Suprapubic skin (tissue), 3 donors: ENCODE results near the gene TMCC2.

Source experiments
- EP300 ChIP-seq: sonication (generic); formaldehyde crosslinking; IDR thresholded peaks from one replicate; pipeline ENCODE4 v1.6.1; 2017; ENCODE audit warnings: antibody characterized with exemption
- POLR2A ChIP-seq, 2 donors: fragments of 450-650 bp; IDR thresholded peaks; one replicate each; pipeline ENCODE4 v1.6.1; 2017; ENCODE audit warnings: antibody characterized with exemption in 2 of 2, mild to moderate bottlenecking in 2 of 2, moderate library complexity in 2 of 2
- TF ChIP-seq, protein P1 (sequence below), 2 donors: fragments of 200-600 bp in 1 of 2; fragments of 450-650 bp in 1 of 2; sonication (generic) in 1 of 2; IDR thresholded peaks; one replicate each; pipeline ENCODE4 v1.5.1; 2016 to 2019; ENCODE audit warnings: antibody characterized with exemption in 2 of 2, mild to moderate bottlenecking in 1 of 2, moderate library complexity in 1 of 2

DNA sequence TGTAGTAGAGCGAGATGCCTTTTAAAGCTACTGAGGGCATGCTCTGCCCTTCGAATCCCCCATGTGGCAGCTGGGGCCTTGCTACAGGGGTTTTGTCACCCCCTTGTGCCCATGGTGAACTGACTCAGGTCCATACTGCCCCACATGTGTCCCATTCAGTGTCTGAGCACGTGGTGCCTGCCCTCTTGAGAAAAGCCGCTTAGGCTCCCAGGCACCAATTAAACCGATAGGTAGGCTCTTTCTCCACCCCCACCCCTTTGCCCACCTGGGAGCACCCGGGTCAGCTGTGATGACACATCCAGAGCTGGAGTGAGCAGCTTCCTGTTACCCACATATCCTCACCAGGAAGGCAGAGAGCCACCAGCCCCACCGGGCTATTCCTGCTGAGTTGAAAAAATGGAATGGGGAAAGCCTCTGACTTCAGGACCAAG is 30.5 kb downstream of the TMCC2 start:
- no peak for TF ChIP-seq EP300
- TF ChIP-seq, protein P1, sequence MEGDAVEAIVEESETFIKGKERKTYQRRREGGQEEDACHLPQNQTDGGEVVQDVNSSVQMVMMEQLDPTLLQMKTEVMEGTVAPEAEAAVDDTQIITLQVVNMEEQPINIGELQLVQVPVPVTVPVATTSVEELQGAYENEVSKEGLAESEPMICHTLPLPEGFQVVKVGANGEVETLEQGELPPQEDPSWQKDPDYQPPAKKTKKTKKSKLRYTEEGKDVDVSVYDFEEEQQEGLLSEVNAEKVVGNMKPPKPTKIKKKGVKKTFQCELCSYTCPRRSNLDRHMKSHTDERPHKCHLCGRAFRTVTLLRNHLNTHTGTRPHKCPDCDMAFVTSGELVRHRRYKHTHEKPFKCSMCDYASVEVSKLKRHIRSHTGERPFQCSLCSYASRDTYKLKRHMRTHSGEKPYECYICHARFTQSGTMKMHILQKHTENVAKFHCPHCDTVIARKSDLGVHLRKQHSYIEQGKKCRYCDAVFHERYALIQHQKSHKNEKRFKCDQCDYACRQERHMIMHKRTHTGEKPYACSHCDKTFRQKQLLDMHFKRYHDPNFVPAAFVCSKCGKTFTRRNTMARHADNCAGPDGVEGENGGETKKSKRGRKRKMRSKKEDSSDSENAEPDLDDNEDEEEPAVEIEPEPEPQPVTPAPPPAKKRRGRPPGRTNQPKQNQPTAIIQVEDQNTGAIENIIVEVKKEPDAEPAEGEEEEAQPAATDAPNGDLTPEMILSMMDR (IDR thresholded peaks at IDR 0.05), result no peak
- TF ChIP-seq POLR2A (IDR thresholded peaks at IDR 0.05), result no peak
